GM12878 (cell line): ENCODE results near the gene AGER. TPM values are rescaled to one million over a fixed set of nuclear protein-coding genes. Genes with fewer than 3 reads are reported as not detected.

Experiments
- ASH2L ChIP-seq: fragments of 300-600, 200-600 bp; sonication (generic); IDR thresholded peaks from 2 replicates; pipeline ENCODE4 v1.6.1; 2017; ENCODE audit warnings: low read depth, mild to moderate bottlenecking, borderline replicate concordance
- BCL11A ChIP-seq: IDR thresholded peaks from 2 replicates; pipeline ENCODE4 v1.6.1; 2011; ENCODE audit warnings: low read depth, low read length
- ETV6 ChIP-seq, 2 experiments: fragments of 450-650 bp in 1 of 2; IDR thresholded peaks in 1 of 2; conservative IDR thresholded peaks in 1 of 2; 2 replicates each; pipeline ENCODE4 v1.6.1; 2014; ENCODE audit warnings: antibody characterized with exemption in 1 of 2, borderline replicate concordance in 1 of 2, low read depth in 1 of 2, mild to moderate bottlenecking in 1 of 2, moderate library complexity in 1 of 2
- HCFC1 ChIP-seq: fragments of 150-350 bp; IDR thresholded peaks from 2 replicates; pipeline ENCODE4 v1.6.1; 2014; ENCODE audit warnings: low read length
- IRF3 ChIP-seq: fragments of 450-650 bp; IDR thresholded peaks from 2 replicates; pipeline ENCODE4 v1.6.1; 2014; ENCODE audit warnings: mild to moderate bottlenecking
- IRF4 ChIP-seq: IDR thresholded peaks from 2 replicates; pipeline ENCODE4 v1.6.1; 2011; ENCODE audit warnings: low read depth, low read length
- NR2C2 ChIP-seq: IDR thresholded peaks from 2 replicates; pipeline ENCODE4 v1.6.1; 2011; ENCODE audit warnings: borderline replicate concordance, low read depth; ENCODE audit not compliant: control insufficient read depth, insufficient read length
- NR2F1 ChIP-seq: fragments of 450-650 bp; conservative IDR thresholded peaks from 2 replicates; pipeline ENCODE4 v1.6.1; 2017; ENCODE audit warnings: mild to moderate bottlenecking
- PRDM15 ChIP-seq: fragments of 450-650 bp; formaldehyde crosslinking; IDR thresholded peaks from 2 replicates; pipeline ENCODE4 v1.4.0; 2020; ENCODE audit warnings: mild to moderate bottlenecking, moderate library complexity
- SIN3A ChIP-seq: IDR thresholded peaks from 2 replicates; pipeline ENCODE4 v1.6.1; 2012; ENCODE audit warnings: low read depth, low read length, improper control_type of control experiment
- SREBF1 ChIP-seq: IDR thresholded peaks from 2 replicates; pipeline ENCODE4 v1.6.1; 2012; ENCODE audit warnings: mild to moderate bottlenecking, low read length
- ZBTB11 ChIP-seq: fragments of 450-650 bp; formaldehyde crosslinking; IDR thresholded peaks from 2 replicates; pipeline ENCODE4 v1.5.0; 2022; ENCODE audit warnings: mild to moderate bottlenecking, missing genetic modification characterization
- ZBTB33 ChIP-seq: fragments of 450-650 bp; IDR thresholded peaks from 2 replicates; pipeline ENCODE4 v1.6.1; 2017; ENCODE audit warnings: mild to moderate bottlenecking
- ZBTB40 ChIP-seq: fragments of 450-650 bp; IDR thresholded peaks from 2 replicates; pipeline ENCODE4 v1.6.1; 2016; ENCODE audit warnings: mild to moderate bottlenecking, moderate library complexity, borderline replicate concordance
- polyA plus RNA-seq, 11 experiments: library from polyadenylated mRNA; depleted of rRNA in 4 of 11; unstranded in 6 of 11; stranded (reverse) in 5 of 11; fragments of >200 nt; fragmentation: Nextera tagmentation in 4 of 11; fragmentation: Illumina TruSeq in 1 of 11; extraction: Ambion mirVana in 4 of 11; extraction: Trizol in 1 of 11; gene quantifications; 1 replicate in 1 of 11; 2 replicates in 10 of 11; pipeline versions ENCODE4 v1.2.1 to v1.2.3, GENCODE V29; 2011 to 2016; ENCODE audit warnings: inconsistent platforms in 2 of 11, missing spikeins in 2 of 11, low read depth in 1 of 11
- total RNA-seq, 4 experiments: library from RNA; depleted of rRNA in 3 of 4; stranded (reverse); fragments of >200 nt in 3 of 4; fragmentation: Illumina TruSeq in 1 of 4; extraction: Trizol in 1 of 4; gene quantifications; 2 replicates each; pipeline versions ENCODE4 v1.2.1 to v1.2.3, GENCODE V29; 2013 to 2021

AGER gene
- total and polyA plus RNA-seq, 10 of the 15 experiments (the other 5 are each of a cell fraction or from before 2014, with no cell fraction given) = 1.1 to 18.2 (median 3.9) TPM

- TF ChIP-seq ZBTB11 (CRISPR knock-in tag) (no peak), PRDM15 (CRISPR knock-in tag) (no peak), ETV6 (conservative IDR thresholded peaks at IDR 0.05 in 1 of 2, IDR thresholded peaks at IDR 0.05 in 1 of 2; ENCODE audit: borderline replicate concordance in 1 of 2, low read depth in 1 of 2) (no peak), IRF4 (no peak), SREBF1 (no peak), ZBTB40 (no peak), BCL11A (no peak), HCFC1 (no peak), IRF3 (peak; percentile 64), NR2F1 (no peak), ASH2L (no peak), SIN3A (peak; percentile 34; the same call in 1 of the 2 replicates), NR2C2 (no peak), ZBTB33 (no peak)
These were observed 11.0 kb upstream of the AGER start (continued) for GRCh38 chr6:32194825-32195651.
